HG03095 (cell line): ENCODE results near the gene CALML4.

ENCODE experiments used
- ATAC-seq: cut with Tn5 transposase; IDR thresholded peaks from one replicate; pipeline ENCODE4 v1.9.1; 2021; ENCODE audit warnings: moderate library complexity; ENCODE audit not compliant: unreplicated experiment

CALML4 gene

GRCh38 chr15:68151277-68151676 is 53.9 kb downstream of the CALML4 start:
- ATAC-seq = no peak

DNA sequence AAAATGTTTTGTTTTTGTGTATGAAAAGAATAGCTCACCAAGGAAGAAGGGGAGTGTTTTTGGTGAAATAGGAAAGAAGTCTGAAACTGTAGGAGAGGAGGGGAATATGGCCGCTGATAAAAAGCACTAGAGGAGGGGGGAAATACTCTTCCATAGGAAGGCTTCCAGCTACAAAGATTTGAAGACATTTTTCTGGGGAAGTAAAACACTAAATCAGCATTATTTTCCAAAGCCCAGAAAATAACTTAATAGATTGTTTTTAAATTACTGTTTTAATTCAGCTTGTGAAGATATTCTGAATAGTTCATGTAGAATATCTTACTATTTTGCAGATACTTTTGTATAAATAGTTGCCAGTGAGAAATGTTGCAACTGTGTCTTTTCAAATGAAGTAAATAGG is 54.9 kb downstream of the CALML4 start:
- ATAC-seq = no peak

DNA sequence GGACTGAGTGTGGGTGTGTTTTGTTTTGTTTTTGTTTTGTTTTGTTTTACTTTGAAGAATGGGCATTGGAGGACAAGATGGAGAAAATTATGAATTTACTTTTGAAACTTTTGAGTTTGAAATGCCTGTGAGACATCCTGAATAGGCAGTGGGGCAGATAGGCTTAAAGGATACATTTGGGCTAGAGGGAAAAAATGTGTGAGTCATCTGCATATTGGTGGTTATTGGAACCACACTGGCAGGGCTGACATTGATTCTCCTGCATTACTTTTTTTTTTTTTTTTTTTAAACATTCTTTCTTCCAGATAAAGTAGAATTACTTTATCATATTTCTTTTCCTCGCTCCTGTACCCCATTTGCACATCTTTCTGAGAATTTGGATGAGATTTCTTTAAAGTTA is 56.1 kb downstream of the CALML4 start:
- no peak for ATAC-seq

DNA sequence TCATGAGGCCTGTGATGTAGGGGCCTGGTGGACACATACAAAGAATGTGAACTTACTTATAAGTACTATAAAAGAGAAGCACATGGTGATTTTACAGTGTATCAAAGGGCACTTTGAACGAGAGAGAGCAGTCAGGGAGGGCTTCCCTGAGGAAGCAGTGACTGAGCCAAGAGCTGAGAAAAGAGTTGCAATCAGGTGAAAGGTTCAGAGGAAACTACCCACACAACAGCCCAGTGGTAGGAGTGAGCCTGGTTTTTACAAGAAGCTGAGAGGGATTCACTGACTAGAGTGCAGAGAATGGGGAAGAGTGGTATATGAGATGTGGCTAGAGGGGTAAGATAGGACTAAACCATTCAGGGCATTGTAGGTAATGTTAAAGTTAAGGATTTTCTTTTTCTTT is 57.1 kb downstream of the CALML4 start:
- no peak for ATAC-seq

DNA sequence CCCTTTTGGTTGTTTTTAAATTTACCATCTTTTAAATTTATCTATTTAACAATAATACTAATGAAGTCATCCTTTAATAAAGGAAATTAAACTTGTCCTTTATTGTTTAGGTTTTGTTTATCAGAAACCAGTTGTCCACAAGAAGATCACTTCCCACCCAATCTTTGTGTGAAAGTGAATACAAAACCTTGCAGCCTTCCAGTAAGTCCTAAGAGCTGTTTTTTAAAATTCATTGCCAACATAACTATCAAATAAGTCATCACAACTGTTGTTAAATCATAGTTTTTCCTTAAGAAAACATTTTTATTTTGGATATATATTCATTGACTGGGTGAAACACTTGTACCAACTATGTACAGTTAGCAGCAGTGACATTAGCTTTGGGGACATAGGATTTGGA is 59.4 kb downstream of the CALML4 start:
- no peak for ATAC-seq

- ATAC-seq = no peak
These were observed 61.3 kb downstream of the CALML4 start for GRCh38 chr15:68143785-68144184.

- ATAC-seq = no peak
These were observed 62.0 kb downstream of the CALML4 start for GRCh38 chr15:68143129-68143528.
